Forelimb muscle (tissue), 1 donor: Measurements from ENCODE around the gene KCNQ1. TPM values are rescaled to one million over a fixed set of nuclear protein-coding genes. Genes with fewer than 3 reads are reported as not detected.

Experiments used
- DNase-seq: peaks from one replicate; pipeline ENCODE4 v3.0.0-alpha.2; 2013; ENCODE audit warnings: low read depth
- polyA plus RNA-seq: library from polyadenylated mRNA; unstranded; fragments of 120-200 nt; gene quantifications from one replicate; pipeline ENCODE4 v1.2.1, GENCODE V29; 2013; ENCODE audit not compliant: insufficient read length

KCNQ1 gene
- polyA plus RNA-seq, 1 donor = 2.1 TPM

DNA sequence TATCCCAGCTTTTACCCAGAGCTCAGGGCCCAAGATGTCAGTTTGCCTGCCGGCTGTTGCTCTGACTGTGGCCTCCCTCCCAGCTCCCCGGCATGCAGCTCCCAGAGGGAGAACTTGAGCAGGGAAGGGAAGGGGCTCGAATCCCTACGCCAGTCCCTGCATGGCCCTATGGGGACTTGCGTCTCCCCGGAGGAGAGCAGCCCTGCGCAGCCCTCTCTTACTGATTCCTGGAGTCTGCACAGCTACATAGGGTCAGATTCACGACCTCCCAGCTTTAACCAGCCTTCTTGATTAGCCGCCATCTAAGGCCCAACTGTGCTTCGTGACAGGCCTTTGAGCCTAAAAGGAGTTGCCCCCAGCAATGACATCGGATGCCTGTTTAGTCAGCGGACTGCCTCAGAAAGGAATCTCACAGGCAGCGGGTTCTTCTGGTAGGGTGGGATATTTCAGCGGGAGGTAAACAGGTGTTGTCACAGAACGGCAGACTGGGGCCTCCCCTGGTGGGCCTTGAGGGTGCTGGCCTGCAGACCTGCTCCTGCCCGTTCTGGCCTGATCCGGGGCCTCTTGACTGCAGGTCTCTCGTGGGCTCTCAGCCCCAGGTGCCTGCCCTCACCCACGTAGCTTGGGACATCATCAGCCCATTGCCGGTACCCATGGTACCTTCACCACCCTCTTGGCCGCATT, 298.8 kb downstream of the KCNQ1 start:
- DNase-seq = no peak

DNA sequence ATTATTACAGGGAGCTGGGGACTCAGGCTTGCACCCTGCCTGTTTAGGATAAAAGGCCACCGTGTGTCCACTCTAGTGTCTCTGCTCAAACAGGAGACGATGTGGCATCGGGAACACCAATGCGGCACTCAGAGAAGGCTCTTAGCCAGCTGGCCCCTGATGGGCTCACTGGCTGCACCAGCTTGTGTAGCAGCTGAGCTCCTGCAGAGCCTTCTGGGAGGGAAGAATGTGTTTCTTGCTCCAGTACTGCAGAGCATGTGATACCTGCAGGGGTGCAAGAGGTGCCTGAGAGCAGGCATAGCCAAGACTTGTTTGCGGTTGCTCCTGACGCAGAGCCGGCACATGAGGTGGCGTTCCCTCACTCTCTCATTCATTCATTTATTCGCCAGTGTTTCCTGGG, 299.4 kb downstream of the KCNQ1 start:
- DNase-seq = no peak

DNA sequence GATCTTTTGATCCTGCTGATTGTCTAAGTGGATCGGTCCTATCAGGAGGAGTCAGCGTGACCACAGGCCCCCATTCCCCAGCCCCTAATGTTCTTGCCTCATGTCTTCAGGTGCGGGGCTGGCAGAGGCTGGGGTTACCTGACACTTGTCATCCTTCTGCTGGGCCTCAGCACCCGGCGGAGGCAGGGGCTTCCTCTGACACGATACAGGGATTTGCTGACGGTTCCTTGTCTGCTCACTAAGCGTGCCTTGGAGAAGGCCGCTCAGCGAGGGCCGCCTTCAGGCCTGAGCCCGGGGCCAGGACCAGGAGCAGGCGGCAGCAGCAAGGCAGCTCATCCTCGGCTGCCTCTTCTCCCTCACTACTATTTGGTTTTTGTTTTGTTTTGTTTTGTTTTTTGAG, 300.7 kb downstream of the KCNQ1 start:
- DNase-seq = no peak

DNA sequence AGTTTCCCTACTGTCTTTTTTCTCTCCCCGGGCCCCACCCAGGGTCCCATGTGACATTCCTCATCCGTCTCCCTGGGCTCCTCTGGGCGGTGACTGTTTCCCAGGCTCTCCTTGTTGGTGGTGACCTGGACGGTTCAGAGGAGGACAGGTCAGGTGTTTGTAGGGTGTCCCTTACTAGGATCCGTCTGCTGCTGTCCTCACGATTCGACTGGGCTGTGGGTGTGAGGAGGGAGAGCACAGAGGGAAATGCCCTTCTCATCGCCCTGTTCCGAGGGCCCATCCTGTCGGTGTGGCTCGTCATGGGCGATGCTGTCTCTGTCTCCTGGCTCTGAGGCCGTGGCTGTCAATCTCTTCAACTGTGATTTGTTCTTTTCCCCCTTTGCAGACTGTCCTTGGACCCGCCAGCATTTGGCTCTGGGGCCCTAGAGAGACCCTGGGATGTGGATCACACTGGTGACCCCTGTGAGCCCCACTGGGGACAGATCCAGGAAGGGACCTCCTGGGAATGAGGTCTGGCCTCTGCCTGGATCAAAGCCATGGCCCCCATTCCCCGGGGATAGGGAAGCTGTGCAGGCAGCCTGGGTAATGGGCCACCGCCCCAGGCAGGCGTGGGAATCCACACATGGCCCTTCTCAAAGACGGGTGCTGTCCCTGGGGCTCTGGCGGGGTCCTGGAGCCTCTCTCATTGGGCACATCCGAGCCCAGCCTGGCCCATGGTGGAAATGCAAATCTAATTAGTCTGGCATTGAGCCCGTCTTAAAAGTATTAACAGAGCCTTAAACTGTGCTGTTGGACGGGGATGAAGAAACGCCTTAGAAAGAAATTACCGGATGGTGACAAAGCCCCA, 301.8 kb downstream of the KCNQ1 start:
- DNase-seq = no peak

DNA sequence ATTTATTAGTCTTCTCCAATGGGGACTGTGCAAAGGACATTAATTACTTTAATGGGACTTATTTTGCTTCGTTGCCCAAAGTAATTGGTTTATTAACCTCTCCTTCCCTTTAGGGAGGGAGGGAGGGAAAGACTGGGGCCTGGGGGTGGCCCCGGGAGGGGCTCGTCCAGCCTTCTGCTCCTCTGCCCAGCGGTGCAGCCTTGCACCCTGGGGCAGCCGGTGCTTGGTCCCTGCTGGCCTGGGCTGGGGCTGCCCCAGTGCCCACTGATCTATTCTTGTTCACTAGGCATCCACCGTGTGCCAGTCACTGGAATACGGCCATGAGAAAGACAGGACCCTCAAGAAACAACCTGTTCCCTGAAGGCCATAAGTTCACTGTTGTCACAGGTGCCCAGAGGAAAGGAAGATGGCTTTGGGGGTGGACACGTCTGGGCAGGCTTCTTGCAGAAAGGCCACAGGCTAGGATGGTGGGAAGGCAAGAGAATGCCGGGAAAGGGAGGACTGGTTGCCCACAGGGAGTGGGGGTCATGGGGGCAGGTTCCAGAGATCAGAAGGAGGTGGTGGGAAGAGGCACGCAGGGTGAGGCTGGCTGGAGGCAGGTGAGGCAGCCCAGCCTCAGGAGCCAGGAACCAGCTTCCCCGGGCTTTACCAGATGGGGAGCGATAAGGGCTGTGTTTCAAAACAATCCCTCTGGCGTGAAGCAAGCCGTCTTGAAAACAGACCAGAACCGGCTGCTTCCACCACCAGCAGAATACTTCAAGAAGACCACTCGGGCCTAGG, 302.6 kb downstream of the KCNQ1 start:
- DNase-seq = no peak

DNA sequence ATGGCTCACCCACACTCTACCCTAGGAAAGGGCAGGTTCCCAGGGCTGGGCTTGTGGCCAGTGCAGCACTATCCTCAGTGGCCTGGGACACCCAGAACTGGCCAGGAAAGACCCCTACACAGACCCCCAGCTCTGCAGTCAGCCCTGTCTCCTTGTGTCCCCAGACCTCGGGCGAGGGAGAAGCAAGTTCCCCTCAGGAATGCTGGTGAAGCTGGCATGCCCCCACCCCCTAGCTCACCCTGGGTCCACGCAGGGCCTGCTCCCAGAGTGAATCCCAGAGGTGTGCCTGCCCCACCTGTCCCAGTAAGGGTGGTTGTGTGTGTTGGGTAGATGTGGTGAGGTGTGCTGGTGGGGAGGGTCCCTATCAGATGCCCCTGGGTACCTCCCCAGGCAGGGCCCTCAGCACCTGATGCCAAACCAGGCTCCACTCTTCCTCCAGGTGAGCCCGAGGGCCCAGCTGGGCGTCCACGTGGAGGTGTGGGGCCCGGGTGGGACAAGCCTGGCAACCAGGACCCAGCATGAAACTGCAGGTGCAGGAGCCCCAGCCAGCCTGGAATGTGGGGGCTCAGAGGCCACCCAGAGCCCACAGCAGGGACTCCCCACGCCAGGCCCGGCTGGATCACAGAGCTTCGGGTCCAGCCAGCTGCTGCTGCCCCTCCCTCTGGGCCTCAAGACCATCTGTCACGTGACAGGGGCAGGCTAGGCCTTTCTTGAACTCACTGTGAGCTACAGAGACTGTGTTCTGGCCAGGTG, 303.4 kb downstream of the KCNQ1 start:
- no peak for DNase-seq

DNA sequence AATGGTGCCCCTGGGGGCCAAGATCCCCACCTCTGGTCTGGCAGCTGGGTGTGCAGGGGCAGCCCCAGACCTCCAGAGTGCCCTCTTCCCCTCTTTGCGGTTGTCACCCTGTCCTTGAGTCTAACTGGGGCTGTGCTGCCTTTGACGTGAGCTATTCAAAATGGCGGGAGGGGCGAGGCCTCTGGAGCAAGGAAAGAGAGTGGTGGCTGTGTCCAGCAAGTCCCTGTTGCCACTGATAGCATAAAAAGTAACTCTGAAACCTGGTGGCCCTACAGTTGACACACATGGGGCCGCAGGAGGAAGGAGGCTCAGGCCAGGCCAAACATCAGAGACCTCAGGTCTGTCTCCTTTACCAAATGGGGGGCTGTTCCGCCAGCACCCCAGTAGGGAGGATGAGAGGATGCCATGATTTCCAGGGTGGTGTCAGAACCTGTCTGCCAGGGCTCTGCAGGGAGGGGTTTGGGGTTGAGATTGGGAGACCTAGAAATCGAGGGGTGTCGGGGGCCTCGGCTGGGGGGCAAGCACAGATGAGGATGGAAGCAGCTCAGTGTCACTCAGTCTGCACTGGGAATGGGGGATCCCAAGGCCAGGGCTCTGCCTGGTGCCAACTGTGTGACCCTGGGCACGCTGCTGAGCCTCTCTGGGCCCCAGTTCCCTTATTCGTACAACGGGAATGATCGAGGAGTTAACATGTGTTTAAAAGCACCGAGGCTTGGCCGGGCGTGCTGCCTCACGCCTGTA, 304.2 kb downstream of the KCNQ1 start:
- DNase-seq = no peak

DNA sequence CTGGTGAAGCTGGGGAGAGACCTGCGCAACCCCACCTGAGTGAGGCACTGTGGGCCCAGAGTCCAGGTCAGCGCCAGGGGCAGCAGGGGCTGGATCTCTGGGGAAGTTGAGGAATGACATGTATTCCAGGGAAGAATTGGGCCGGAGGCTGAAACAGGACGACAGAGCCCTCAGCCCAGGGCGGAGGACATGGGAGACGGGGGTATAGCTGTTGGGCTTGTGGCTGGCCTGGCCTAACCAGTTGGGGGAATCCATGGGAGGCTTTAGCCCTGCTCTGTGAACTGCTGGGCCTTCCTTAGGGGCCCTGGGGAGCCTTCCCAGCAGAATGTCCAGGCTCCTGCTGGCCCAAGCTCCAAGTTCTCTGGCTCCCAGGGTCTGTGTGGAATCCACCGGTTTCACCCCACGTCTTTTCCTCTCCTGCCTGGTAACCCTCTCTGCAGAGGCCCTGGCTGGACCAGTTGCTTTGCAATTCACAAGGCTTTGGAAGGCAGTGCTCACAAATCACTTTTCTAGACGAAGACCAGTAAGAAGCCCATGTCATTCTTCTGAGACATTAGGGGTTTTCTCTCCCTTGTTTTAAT, 305.4 kb downstream of the KCNQ1 start:
- no peak for DNase-seq

DNA sequence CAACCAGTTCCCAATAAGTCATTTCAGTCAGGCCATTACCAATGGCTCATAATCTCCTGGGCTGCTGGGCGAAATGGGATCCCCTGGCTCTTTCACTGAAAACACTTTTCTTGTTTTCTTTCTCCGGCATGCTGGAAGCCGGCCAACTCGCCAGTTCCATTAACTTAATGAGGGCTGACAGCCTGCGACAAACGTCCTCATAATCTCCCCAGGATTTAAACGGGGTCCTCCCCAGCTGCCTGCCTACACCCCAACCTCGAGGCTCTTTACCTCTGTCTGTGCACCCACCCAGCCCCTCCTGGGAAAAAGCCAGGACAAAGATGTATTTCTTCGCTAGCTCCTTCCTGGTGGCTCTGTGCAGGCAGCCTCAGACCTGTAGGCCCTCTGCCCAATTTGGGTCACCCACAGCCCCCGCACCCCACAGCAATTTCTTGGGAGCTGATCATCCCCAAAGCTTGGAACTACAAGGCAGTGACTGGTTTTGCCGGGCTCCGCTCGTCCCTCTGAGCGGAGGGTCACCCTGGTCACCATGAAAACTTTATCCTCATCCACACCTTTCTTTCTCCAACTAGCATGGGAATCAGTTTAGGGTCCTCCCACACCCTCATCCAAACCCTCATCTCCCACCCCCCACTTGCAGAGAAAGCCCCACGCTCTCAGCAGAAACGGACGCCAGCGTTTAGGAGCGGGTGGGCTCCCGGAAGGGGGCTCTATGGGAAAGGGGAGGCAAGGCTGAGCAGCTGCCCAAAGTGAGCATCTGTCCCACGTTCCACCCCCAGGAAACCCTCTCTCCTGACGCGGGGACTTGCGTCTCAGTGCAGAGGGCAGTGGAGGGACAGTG, 306.1 kb downstream of the KCNQ1 start:
- DNase-seq = no peak

DNA sequence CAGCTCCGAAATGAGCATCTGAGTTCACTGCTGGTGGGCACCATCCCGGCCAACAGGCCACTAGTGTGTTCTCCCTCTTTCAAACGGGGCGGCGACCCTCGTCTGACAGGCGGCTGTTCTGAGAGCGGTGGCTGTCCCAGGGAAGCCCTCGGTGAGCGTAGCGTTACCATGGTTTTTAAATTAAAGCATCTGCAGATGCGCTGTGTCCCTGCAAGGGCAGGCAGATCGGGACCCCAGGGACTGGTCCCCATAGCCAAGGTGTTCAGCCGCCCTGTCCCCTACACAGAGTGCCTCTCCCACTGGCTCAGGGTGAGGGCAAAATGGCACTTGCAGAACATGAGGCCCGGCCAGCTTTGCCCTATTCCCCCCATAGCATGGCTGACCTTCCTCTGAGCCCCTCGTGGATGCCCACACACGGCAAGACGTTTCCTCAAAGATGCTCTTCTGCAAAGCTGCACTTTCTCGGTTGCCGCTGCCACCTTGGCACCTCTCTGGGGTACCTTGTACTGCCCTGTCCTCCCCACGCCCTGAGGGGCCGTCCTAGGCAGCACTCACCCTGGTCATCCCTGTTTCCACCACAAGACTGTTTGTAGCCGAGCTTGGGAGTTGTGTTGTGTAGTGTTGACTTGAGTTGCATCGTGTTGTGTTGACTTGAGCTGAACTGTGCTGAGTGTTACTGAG, 306.9 kb downstream of the KCNQ1 start:
- DNase-seq = no peak

DNA sequence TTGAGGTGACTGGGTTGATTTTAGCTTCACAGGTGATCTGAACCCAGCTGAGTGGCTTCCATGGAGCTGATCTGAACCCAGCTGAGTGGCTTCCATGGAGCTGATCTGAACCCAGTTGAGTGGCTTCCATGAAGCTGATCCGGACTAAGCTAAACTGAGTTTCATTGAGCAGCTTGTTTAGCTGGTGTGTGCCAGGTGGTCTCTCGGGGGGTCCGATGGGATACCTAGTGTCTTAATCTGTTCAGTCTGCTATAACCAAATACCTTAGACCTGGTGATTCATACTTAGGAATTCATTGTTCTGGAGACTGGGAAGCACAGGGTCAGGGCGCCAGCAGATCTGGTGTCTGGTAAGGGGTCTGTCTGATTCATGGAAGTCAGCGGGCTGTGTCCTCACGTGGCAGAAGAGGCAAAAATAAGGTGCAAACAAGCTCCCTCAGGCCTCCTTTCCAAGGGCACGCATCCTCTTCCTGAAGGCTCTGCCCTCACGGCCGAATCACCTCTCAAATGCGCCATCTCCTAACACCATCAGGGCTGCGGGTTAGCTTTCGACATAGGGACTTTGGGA, 307.5 kb downstream of the KCNQ1 start:
- no peak for DNase-seq

DNA sequence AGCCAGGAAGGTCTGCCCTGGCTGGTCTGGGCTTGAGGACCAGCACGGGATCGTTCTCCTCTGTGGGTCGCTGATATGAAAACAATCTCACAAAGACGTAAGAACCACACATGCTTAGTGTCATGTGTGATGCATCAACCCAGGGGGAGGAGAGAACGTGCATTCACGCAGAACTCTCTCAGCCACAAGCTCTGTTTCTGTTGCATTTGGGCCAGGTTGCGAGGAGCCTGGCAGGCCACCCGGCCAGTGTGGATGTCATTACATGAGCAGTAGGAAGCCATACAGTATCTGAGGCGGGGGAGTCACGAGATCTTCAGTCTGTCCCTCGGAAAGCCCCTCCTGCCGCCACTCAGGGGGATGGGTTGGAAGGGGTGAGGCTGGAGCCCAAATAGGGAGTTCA, 308.1 kb downstream of the KCNQ1 start:
- no peak for DNase-seq

DNA sequence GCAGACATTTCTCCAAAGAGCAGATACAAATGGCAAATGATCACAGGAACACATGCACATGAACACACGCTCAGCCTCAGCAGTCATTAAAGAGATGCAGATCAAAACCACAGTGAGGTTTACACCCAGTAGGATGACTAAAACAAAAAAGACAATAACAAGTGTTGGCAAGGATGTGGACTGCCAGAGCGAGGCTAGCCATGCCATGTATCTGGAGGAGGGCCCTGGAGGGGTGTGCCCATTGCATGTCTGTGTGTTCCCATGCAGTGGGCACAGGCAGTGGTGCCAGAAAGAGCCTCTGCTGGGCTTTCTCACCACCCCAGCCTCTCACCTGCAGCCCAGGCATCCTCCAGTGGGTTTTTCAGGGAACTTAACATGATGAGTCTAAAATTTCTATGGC, 309.2 kb downstream of the KCNQ1 start:
- no peak for DNase-seq

DNA sequence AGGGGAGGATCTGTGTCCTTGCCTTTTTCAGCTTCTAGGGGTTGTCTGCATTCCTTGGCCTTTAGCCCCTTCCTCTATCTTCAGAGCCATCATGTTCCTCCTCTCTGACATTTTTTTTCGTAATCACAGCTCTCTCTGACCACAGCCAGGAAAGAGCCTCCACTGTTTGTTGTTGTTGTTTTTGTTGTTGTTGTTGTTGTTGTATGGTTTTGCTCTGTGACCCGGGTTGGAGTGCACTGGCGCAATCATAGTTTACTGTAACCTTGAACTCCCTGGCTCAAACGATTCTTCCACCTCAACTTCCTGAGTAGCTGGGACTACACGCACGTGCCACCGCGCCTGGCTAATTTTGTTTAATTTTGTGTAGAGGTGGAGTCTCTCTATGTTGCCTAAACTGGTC, 310.3 kb downstream of the KCNQ1 start:
- DNase-seq = no peak

DNA sequence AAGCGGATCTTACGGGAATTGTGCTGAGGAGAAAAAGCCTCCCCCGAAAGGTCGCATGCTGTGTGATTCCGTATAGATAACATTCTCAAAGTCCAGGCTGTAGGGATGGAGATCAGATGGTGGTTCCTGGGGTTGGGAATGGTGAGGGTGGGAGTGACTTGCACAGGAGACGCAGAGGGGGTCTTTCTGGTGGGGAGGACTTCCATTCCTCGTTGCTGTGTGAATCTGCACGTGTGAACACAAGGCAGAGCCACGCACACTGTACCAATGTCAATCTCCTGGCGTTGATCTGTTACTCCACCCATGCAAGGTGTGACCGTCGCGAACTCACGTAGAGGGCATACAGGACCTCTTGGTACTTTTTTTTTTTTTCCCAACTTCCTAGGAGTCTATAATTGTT, 313.9 kb downstream of the KCNQ1 start:
- no peak for DNase-seq

DNA sequence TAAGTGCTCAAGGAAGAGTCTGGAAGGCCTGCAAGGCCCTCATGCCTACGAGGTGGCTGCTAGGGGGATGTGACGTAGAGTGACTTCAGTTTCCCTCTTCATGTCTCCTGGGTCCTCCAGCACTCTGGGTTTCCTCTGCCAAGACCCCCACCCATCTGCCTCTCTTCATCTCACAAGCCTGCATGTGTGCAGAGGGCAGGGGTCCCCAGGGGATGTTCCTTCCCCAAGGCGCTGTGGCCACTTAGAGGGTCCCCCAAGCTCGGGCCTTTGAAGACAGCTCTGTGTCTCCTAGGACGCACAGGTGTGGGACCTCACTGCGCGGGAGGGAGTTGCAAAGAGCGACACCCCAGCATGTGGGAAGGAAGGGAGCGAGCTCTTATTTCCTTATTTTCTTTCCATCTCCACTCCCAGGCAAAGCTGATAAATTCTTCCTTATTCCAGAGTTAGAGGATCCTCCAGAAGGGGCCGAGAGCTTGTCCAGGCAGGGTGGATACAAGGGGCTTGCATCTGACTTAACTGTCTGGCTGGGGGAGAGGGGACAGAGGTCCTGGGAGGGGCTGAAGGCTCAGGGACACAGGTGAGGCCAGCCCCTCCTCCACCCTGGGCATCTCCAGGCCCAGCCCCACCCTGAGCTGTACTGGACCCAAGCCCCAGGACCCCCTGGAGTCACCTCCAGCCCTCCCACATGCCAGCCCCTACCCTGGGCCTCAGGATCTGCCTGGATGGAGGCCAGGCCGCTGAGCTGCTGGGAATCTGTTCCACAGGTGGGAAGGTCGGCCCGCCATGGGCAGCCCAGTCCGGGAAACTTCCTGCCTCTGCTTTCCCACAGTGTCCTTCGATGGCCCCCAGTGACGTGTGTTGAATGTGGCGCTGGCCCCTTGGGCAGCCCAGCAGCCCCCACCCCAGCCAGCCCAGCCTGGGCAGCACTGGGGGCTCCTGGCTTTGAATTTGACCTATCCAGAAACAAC, 314.7 kb downstream of the KCNQ1 start:
- no peak for DNase-seq

DNA sequence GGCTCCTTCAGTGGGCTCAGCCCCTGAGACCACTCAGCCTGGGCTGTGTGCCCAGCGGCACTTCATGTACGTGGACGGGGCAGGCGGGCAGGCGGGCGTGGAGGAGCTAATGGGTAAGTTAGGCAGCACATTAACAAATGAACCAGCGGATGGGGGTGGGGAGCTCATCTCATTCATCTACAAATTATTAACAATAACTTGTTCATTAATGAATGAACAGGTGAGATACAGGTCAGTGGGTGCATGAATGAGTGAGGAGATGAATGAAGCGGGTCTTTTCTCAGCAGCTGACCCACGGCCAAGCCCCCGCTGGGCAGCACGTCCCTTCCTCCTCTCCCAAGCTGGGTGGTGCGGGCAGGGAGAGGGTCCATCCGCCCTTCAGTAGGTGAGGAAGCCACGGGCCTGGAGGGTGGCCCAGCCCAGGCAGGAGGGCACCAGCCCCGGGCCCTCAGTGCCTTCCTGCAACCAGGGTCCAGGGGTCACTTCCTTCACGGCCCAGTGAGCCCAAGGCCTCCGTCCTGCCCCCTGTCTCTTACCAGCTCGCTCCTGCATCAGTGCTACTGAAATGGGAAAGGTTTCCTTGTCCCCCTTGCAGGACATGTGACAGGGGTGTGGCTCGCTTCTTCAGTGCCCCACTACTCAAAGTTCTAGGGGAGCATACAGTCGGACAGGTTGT, 315.5 kb downstream of the KCNQ1 start:
- no peak for DNase-seq
